Smooth muscle cell (in vitro differentiated cells): Measurements from ENCODE around the gene ASAP3. TPM values are rescaled to one million over a fixed set of nuclear protein-coding genes. Genes with fewer than 3 reads are reported as not detected.

Experiments used
- DNase-seq: peaks from one replicate; lab custom pipeline; 2025; ENCODE audit not compliant: unreplicated experiment; lab: John Stamatoyannopoulos, UW
- H2AFZ ChIP-seq: fragments of 200-600 bp; sonication (generic); 2 replicates; pipeline ENCODE4 v1.6.0; 2016; ENCODE audit warnings: antibody characterized with exemption, low read depth, mild to moderate bottlenecking
- H3F3A ChIP-seq: fragments of 200-600 bp; sonication (generic); 2 replicates; pipeline ENCODE4 v1.6.0; 2017; ENCODE audit warnings: antibody characterized with exemption, low read depth
- H3K27ac ChIP-seq: fragments of 200-600 bp; sonication (generic); 2 replicates; pipeline ENCODE4 v1.5.1; 2016; ENCODE audit warnings: low read depth, mild to moderate bottlenecking
- H3K27me3 ChIP-seq: fragments of 200-600 bp; sonication (generic); 2 replicates; pipeline ENCODE4 v1.6.1; 2016; ENCODE audit warnings: low read depth, mild to moderate bottlenecking
- H3K36me3 ChIP-seq: fragments of 200-600 bp; sonication (generic); 2 replicates; pipeline ENCODE4 v1.5.1; 2016; ENCODE audit warnings: low read depth
- H3K4me1 ChIP-seq: fragments of 200-600 bp; sonication (generic); 2 replicates; pipeline ENCODE4 v1.5.1; 2016; ENCODE audit warnings: low read depth
- H3K4me2 ChIP-seq: fragments of 200-600 bp; sonication (generic); 2 replicates; pipeline ENCODE4 v1.6.0; 2016; ENCODE audit warnings: mild to moderate bottlenecking
- H3K4me3 ChIP-seq: fragments of 200-600 bp; sonication (generic); 2 replicates; pipeline ENCODE4 v1.5.1; 2016; ENCODE audit warnings: mild to moderate bottlenecking
- H3K79me2 ChIP-seq: fragments of 200-600 bp; sonication (generic); 2 replicates; pipeline ENCODE4 v1.6.0; 2016; ENCODE audit warnings: low read depth, mild to moderate bottlenecking
- H3K9ac ChIP-seq: fragments of 200-600 bp; sonication (generic); 2 replicates; pipeline ENCODE4 v1.6.0; 2016; ENCODE audit warnings: low read depth
- H3K9me3 ChIP-seq: fragments of 200-600 bp; sonication (generic); replicated peaks from 2 replicates; pipeline ENCODE4 v1.5.1; 2016; ENCODE audit warnings: low read depth
- H4K20me1 ChIP-seq: fragments of 200-600 bp; sonication (generic); 2 replicates; pipeline ENCODE4 v1.6.0; 2016; ENCODE audit warnings: low read depth
- CTCF ChIP-seq: fragments of 200-600 bp; sonication (generic); IDR thresholded peaks from 2 replicates; pipeline ENCODE4 v1.5.1; 2017; ENCODE audit warnings: borderline replicate concordance, mild to moderate bottlenecking, antibody characterized with exemption; ENCODE audit not compliant: insufficient read depth, poor library complexity, severe bottlenecking
- WGBS: methylation state at CpG from one replicate; pipeline ENCODE4 v1.1.7; 2016; ENCODE audit warnings: low lambda C conversion rate; 5-methylcytosine and 5-hydroxymethylcytosine counted together
- polyA plus RNA-seq: library from polyadenylated mRNA; unstranded; fragments of >200 nt; fragmentation: Nextera tagmentation; extraction: Ambion mirVana; gene quantifications from 2 replicates; pipeline ENCODE4 v1.2.1, GENCODE V29; 2016
- total RNA-seq: library from RNA; depleted of rRNA; stranded (reverse); fragments of >200 nt; gene quantifications from 2 replicates; pipeline ENCODE4 v1.2.3, GENCODE V29; 2014

ASAP3 gene
- total and polyA plus RNA-seq, 2 experiments from 2014 or later: 16.3 to 28.9 TPM

GRCh38 chr1:23437355-23437664, 46.7 kb downstream of the ASAP3 start:
- no peaks in the 10 kb centered on the region for H3K79me2 ChIP-seq
- H3K4me3 ChIP-seq: no peak overlapping the region
- no peaks in the 10 kb centered on the region for H3K4me1 ChIP-seq
- H3K9me3 ChIP-seq: no peaks in the 10 kb centered on the region
- H3K27me3 ChIP-seq: no peaks in the 10 kb centered on the region
- H3K9ac ChIP-seq: no peak overlapping the region
- 92% methylated on average over 13 of the region's 13 CpGs for WGBS
- H3K27ac ChIP-seq: no peak overlapping the region
- H2AFZ ChIP-seq: no peak overlapping the region
- TF ChIP-seq CTCF: no peak
- H3K36me3 ChIP-seq: no peaks in the 10 kb centered on the region
- H3F3A ChIP-seq: no peaks in the 10 kb centered on the region
- H3K4me2 ChIP-seq: no peak overlapping the region
- DNase-seq: no peak
- H4K20me1 ChIP-seq: no peaks in the 10 kb centered on the region

GRCh38 chr1:23436520-23437354, 47.2 kb downstream of the ASAP3 start:
- DNase-seq: no peak
- no peak overlapping the region for H2AFZ ChIP-seq
- no peaks in the 10 kb centered on the region for H3F3A ChIP-seq
- H3K9me3 ChIP-seq: no peaks in the 10 kb centered on the region
- 85% methylated on average over 34 of the region's 49 CpGs for WGBS
- H3K4me1 ChIP-seq: no peaks in the 10 kb centered on the region
- no peak overlapping the region for H3K4me3 ChIP-seq
- no peak overlapping the region for H3K4me2 ChIP-seq
- no peaks in the 10 kb centered on the region for H3K27me3 ChIP-seq
- no peaks in the 10 kb centered on the region for H3K36me3 ChIP-seq
- H3K27ac ChIP-seq: no peak overlapping the region
- TF ChIP-seq CTCF: no peak
- H4K20me1 ChIP-seq: no peaks in the 10 kb centered on the region
- H3K9ac ChIP-seq: no peak overlapping the region
- no peaks in the 10 kb centered on the region for H3K79me2 ChIP-seq

GRCh38 chr1:23434260-23434775, 49.7 kb downstream of the ASAP3 start:
- no peaks in the 10 kb centered on the region for H3K79me2 ChIP-seq
- no peaks in the 10 kb centered on the region for H4K20me1 ChIP-seq
- TF ChIP-seq CTCF: no peak
- no peak overlapping the region for H3K4me3 ChIP-seq
- H3K9me3 ChIP-seq: no peaks in the 10 kb centered on the region
- no peak overlapping the region for H3K4me2 ChIP-seq
- H3F3A ChIP-seq: no peaks in the 10 kb centered on the region
- H3K27ac ChIP-seq: no peak overlapping the region
- H3K9ac ChIP-seq: no peak overlapping the region
- 95% methylated on average over 7 of the region's 7 CpGs for WGBS
- no peaks in the 10 kb centered on the region for H3K4me1 ChIP-seq
- H3K27me3 ChIP-seq: no peaks in the 10 kb centered on the region
- H2AFZ ChIP-seq: no peak overlapping the region
- H3K36me3 ChIP-seq: no peaks in the 10 kb centered on the region
- no peak for DNase-seq

- H3K4me1 ChIP-seq: no peaks in the 10 kb centered on the region
- WGBS: 95% methylated on average over 10 of the region's 10 CpGs
- H3K9me3 ChIP-seq: no peaks in the 10 kb centered on the region
- H3K27ac ChIP-seq: no peak overlapping the region
- TF ChIP-seq CTCF: no peak
- no peaks in the 10 kb centered on the region for H4K20me1 ChIP-seq
- no peak for DNase-seq
- no peak overlapping the region for H2AFZ ChIP-seq
- no peak overlapping the region for H3K9ac ChIP-seq
- H3K27me3 ChIP-seq: no peaks in the 10 kb centered on the region
- no peaks in the 10 kb centered on the region for H3K79me2 ChIP-seq
- H3K4me3 ChIP-seq: no peak overlapping the region
- no peaks in the 10 kb centered on the region for H3K36me3 ChIP-seq
- H3K4me2 ChIP-seq: no peak overlapping the region
- H3F3A ChIP-seq: no peaks in the 10 kb centered on the region
Observed at GRCh38 chr1:23433122-23433521, 50.9 kb downstream of the ASAP3 start.
